T-helper 17 cell (primary cell): ENCODE measurements around the gene YEATS4. TPM values are rescaled to one million over a fixed set of nuclear protein-coding genes. Genes with fewer than 3 reads are reported as not detected.

ENCODE experiments used
- ATAC-seq: fragments of 150-1000 bp; cut with Tn5 transposase; 2 replicates; pipeline ENCODE4 v1.10.0; 2021; ENCODE audit warnings: mild to moderate bottlenecking, moderate library complexity
- DNase-seq, 3 donors: peaks; one replicate each; pipeline versions ENCODE4 v3.0.0 to v3.0.0-alpha.2; 2020 to 2021
- H3K9me3 ChIP-seq: one replicate; pipeline ENCODE4 v1.7.0; 2013; ENCODE audit warnings: low read length, mild to moderate bottlenecking; ENCODE audit not compliant: control insufficient read depth, poor library complexity, severe bottlenecking
- H3K27ac Mint-ChIP-seq: one replicate; pipeline ENCODE4 v1.8.0; 2022; ENCODE audit warnings: mild to moderate bottlenecking, moderate library complexity, mixed read lengths
- H3K27me3 Mint-ChIP-seq: one replicate; pipeline ENCODE4 v1.8.0; 2022; ENCODE audit warnings: mixed read lengths
- H3K36me3 Mint-ChIP-seq: one replicate; pipeline ENCODE4 v1.8.0; 2022; ENCODE audit warnings: low read depth, mixed read lengths
- H3K4me1 Mint-ChIP-seq: one replicate; pipeline ENCODE4 v1.8.0; 2022; ENCODE audit warnings: mild to moderate bottlenecking, mixed read lengths
- H3K4me3 Mint-ChIP-seq: one replicate; pipeline ENCODE4 v1.8.0; 2022; ENCODE audit warnings: mild to moderate bottlenecking, moderate library complexity, mixed read lengths
- total RNA-seq, 4 donors: library from RNA in 2 of 4; stranded (reverse) in 2 of 4; gene quantifications; one replicate each; pipeline ENCODE4 v1.2.3 and lab custom pipeline; 2022 to 2026

Gene YEATS4
- total RNA-seq, 2 donors from 2014 or later = 34.0 to 36.7 TPM

DNA sequence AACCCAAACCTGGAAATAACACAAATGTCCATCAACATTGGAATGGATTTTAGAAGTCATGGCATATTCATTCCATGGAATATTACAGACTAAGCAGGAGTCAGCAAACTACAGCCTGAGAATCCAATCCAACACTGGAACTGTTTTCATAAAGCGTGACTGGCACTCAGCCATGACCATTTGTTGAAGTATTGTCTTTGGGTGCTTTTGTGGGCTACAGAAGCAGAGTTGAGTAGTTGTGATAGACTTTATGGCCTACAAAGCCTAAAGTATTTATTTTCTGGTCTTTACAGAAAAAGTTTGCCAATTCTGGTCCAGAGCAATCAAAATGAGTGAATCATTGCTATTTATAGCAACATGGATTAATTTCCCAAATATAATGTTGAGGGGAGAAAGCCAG lies 76.1 kb downstream of the YEATS4 start:
- DNase-seq = no peak
- Mint-ChIP-seq H3K27ac (no peak overlapping the region), H3K27me3 (no peaks in the 10 kb centered on the region), H3K4me3 (no peak overlapping the region), H3K4me1 (no peaks in the 10 kb centered on the region), H3K36me3 (no peaks in the 10 kb centered on the region)
- H3K9me3 ChIP-seq = no peaks in the 10 kb centered on the region
- ATAC-seq = no peak

DNA sequence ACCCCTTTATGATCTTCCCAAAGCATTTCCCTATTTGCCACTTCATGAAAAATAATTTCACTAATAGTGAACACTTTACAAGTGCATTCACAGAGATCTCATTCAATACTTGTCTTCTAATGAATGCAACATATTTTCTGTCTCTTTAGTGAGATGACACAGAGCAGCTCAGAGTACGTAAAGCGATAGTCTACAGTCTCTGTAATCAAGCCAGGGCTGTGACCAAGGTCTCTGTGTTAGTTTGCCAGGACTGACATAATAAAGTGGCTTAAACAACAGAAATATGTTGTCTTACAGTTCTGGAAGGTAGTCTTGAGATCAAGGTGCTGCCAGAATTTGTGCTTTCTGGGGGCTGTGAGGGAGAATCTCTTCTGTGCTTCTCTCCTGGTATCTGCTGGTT lies 77.5 kb downstream of the YEATS4 start:
- H3K9me3 ChIP-seq = no peaks in the 10 kb centered on the region
- Mint-ChIP-seq H3K4me3 (no peak overlapping the region), H3K4me1 (no peaks in the 10 kb centered on the region), H3K36me3 (no peaks in the 10 kb centered on the region), H3K27ac (no peak overlapping the region), H3K27me3 (no peaks in the 10 kb centered on the region)
- no peak for ATAC-seq
- no peak for DNase-seq

DNA sequence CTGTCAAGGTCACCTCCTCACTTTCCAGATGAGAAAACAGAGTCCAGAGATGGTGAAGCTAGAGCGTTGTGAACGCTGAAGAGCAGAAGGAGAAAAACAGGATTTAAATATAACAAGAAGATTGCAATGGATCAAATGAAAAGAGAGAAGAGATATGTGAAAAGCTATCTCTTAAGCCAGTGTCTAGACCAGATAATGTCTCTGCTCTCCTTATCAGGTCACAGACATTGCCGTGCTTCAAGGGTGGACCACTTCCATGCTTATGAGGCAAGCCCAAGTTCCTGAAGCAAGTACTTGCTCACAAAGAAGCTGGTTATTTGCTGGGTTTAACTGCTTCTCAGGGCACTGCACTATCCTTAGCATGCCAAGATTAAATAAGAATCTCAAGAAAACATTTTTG lies 79.0 kb downstream of the YEATS4 start:
- Mint-ChIP-seq H3K4me3 (no peak overlapping the region), H3K36me3 (no peaks in the 10 kb centered on the region), H3K27ac (no peak overlapping the region), H3K27me3 (no peaks in the 10 kb centered on the region), H3K4me1 (no peaks in the 10 kb centered on the region)
- no peaks in the 10 kb centered on the region for H3K9me3 ChIP-seq
- no peak for DNase-seq
- ATAC-seq = no peak

GRCh38 chr12:69440016-69440415 lies 80.5 kb downstream of the YEATS4 start:
- no peak overlapping the region for H3K4me3 Mint-ChIP-seq
- no peak for ATAC-seq

More at GRCh38 chr12:69440016-69440415, 80.5 kb downstream of the YEATS4 start:
- H3K36me3 Mint-ChIP-seq = no peaks in the 10 kb centered on the region
- H3K27ac Mint-ChIP-seq = no peak overlapping the region
- H3K27me3 Mint-ChIP-seq = no peaks in the 10 kb centered on the region
- H3K9me3 ChIP-seq = no peaks in the 10 kb centered on the region
- DNase-seq = no peak
- no peaks in the 10 kb centered on the region for H3K4me1 Mint-ChIP-seq

Other genes starting within 250 kb of the YEATS4 start
- 10 to 100 TPM; 85.4 to 87.3 TPM for gene CPSF6, start 120.2 kb upstream of the YEATS4 start, total RNA-seq
- 100 to 1,000 TPM in 1 of 2 donors, 10 to 100 TPM in 1; 66.3 to 134 TPM for gene LYZ, start 11.4 kb upstream of the YEATS4 start, total RNA-seq
- 10 to 100 TPM; 26.8 to 27.9 TPM for gene FRS2, start 110.6 kb downstream of the YEATS4 start, total RNA-seq
- gene CCT2, start 225.7 kb downstream of the YEATS4 start, total RNA-seq = 100 to 1,000 TPM; 197 to 229 TPM